GM10248 (cell line): ENCODE results near the gene AQP12A.
"Not testable (repeated sequence)": the region's sequence is repeated elsewhere in the genome, so short reads cannot be mapped to it uniquely, and the experiment has no call there.

Experiments
- CTCF ChIA-PET: fragments of 300-600 bp; sonication (Branson Sonifier 250); formaldehyde crosslinking; extraction: SDS; loops from one replicate; lab custom pipeline; 2021; ENCODE audit warnings: antibody characterized with exemption; lab: Yijun Ruan, JAX
- POLR2A ChIA-PET: fragments of 350-650 bp; sonication (Branson Sonifier 250); formaldehyde crosslinking; extraction: SDS; loops from one replicate; lab custom pipeline; 2020; ENCODE audit warnings: antibody characterized with exemption; lab: Yijun Ruan, JAX
- DNase-seq: peaks from one replicate; pipeline ENCODE4 v3.0.0; 2012; ENCODE audit errors: extremely low spot score
- CTCF ChIP-seq: IDR thresholded peaks from 2 replicates; pipeline ENCODE4 v1.5.1; 2012; ENCODE audit warnings: mild to moderate bottlenecking, low read depth; ENCODE audit errors: extremely low read depth, missing control alignments, control extremely low read depth

Gene AQP12A

GRCh38 chr2:240696469-240696868 lies 4.8 kb downstream of the AQP12A start:
- POLR2A ChIA-PET: not testable (repeated sequence)

GRCh38 chr2:240698852-240699561 lies 7.3 kb downstream of the AQP12A start:
- DNase-seq, POLR2A ChIA-PET, CTCF ChIA-PET: not testable (repeated sequence)

More at GRCh38 chr2:240696469-240696868, 4.8 kb downstream of the AQP12A start:
- CTCF ChIA-PET, DNase-seq: not testable (repeated sequence)

- POLR2A ChIA-PET, DNase-seq: not testable (repeated sequence)
- CTCF ChIA-PET: interaction anchor here (1.0 kb wide), 1 partner anchor 186 kb away, joined by 5 read pairs; no protein-coding TSS in a partner anchor
Measured at GRCh38 chr2:240699835-240700234, 8.2 kb downstream of the AQP12A start.

- POLR2A ChIA-PET, DNase-seq: not testable (repeated sequence)
- CTCF ChIA-PET: interaction anchor here (1.0 kb wide), 1 partner anchor 186 kb away, joined by 5 read pairs; no protein-coding TSS in a partner anchor
Measured at GRCh38 chr2:240700616-240701015, 8.9 kb downstream of the AQP12A start.

- DNase-seq: no peak
- POLR2A ChIA-PET: no interaction called here
- no peak for TF ChIP-seq CTCF
- CTCF ChIA-PET: no interaction called here
Measured at GRCh38 chr2:240701091-240701735, 9.5 kb downstream of the AQP12A start.

- no peak for DNase-seq
- POLR2A ChIA-PET: no interaction called here
- TF ChIP-seq CTCF: no peak
- CTCF ChIA-PET: interaction anchor here (1.0 kb wide), 1 partner anchor 188 kb away, joined by 3 read pairs; no protein-coding TSS in a partner anchor
Measured at GRCh38 chr2:240701736-240702639, 10.3 kb downstream of the AQP12A start.

- no peak for TF ChIP-seq CTCF
- POLR2A ChIA-PET: no interaction called here
- DNase-seq: no peak
- CTCF ChIA-PET: interaction anchor here (1.0 to 1.6 kb wide), 2 partner anchors 188 to 189 kb away, joined by 3 to 8 read pairs; no protein-coding TSS in a partner anchor
Measured at GRCh38 chr2:240702640-240703011, 11.0 kb downstream of the AQP12A start.

- POLR2A ChIA-PET: no interaction called here
- CTCF ChIA-PET: interaction anchor here (1.2 to 1.6 kb wide), 2 partner anchors 20 to 190 kb away, joined by 3 to 8 read pairs; no protein-coding TSS in a partner anchor
- DNase-seq: no peak
- no peak for TF ChIP-seq CTCF
Measured at GRCh38 chr2:240703417-240704341, 12.0 kb downstream of the AQP12A start.
